Thyroid gland (tissue), 4 donors: ENCODE measurements around the gene KIRREL3.

ENCODE experiments used
- POLR2A ChIP-seq, 2 donors: fragments of 450-650 bp; IDR thresholded peaks; one replicate each; pipeline ENCODE4 v1.6.1; 2017; ENCODE audit warnings: antibody characterized with exemption in 2 of 2, mild to moderate bottlenecking in 2 of 2, moderate library complexity in 1 of 2
- TF ChIP-seq, protein P1 (sequence below), 6 experiments: fragments of 200-600 bp in 3 of 6; fragments of 450-650 bp in 3 of 6; sonication (generic) in 3 of 6; IDR thresholded peaks; one replicate each; pipeline ENCODE4 v1.5.1; 2016 to 2019; ENCODE audit warnings: antibody characterized with exemption in 6 of 6, mild to moderate bottlenecking in 2 of 6, inconsistent platforms in 1 of 6, moderate library complexity in 1 of 6

DNA sequence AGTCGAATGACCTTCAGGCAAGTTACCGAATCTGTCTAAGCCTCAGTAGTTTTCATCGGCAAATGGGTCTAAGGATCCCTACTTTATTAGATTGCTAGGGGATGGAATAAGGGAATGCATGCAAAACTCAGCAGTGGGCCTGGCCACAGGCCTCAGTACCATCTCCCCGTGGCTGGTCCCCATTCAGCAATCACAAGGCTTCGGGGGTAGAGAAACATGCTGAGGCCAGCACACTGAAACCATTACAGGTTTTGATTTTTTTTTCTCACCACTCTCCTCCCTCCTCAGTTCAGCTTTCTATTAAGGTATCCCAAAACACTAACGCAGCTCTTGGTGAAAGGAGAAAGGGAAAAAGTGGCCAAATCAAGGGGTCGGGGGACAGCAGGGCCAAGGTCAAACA is 11.9 kb downstream of the KIRREL3 start:
- TF ChIP-seq, protein P1, sequence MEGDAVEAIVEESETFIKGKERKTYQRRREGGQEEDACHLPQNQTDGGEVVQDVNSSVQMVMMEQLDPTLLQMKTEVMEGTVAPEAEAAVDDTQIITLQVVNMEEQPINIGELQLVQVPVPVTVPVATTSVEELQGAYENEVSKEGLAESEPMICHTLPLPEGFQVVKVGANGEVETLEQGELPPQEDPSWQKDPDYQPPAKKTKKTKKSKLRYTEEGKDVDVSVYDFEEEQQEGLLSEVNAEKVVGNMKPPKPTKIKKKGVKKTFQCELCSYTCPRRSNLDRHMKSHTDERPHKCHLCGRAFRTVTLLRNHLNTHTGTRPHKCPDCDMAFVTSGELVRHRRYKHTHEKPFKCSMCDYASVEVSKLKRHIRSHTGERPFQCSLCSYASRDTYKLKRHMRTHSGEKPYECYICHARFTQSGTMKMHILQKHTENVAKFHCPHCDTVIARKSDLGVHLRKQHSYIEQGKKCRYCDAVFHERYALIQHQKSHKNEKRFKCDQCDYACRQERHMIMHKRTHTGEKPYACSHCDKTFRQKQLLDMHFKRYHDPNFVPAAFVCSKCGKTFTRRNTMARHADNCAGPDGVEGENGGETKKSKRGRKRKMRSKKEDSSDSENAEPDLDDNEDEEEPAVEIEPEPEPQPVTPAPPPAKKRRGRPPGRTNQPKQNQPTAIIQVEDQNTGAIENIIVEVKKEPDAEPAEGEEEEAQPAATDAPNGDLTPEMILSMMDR (IDR thresholded peaks at IDR 0.05): no peak
- no peak for TF ChIP-seq POLR2A (IDR thresholded peaks at IDR 0.05)
